HUDEP-2 (cell line): ENCODE measurements around the gene F13A1.
"Not testable (repeated sequence)": the region's sequence is repeated elsewhere in the genome, so short reads cannot be mapped to it uniquely, and the experiment has no call there.

Experiments used
- DNase-seq, 76 experiments: peaks; one replicate each; lab custom pipeline; 2025; ENCODE audit not compliant: unreplicated experiment in 76 of 76; lab: John Stamatoyannopoulos, UW

Gene F13A1

GRCh38 chr6:6320901-6321300 lies 439 bp upstream of the F13A1 start:
- no peak for DNase-seq

GRCh38 chr6:6317825-6318733 lies 2.4 kb downstream of the F13A1 start:
- no peak for DNase-seq

GRCh38 chr6:6317386-6317785 lies 3.1 kb downstream of the F13A1 start:
- no peak for DNase-seq

GRCh38 chr6:6315660-6316059 lies 4.8 kb downstream of the F13A1 start:
- DNase-seq: peak in 22 of 76 experiments; percentile 2 to 56 (median 14)

GRCh38 chr6:6314596-6314995 lies 5.9 kb downstream of the F13A1 start:
- DNase-seq: no peak

- no peak for DNase-seq
Observed at GRCh38 chr6:6312901-6313441, 7.5 kb downstream of the F13A1 start.

GRCh38 chr6:6305575-6305974 lies 14.9 kb downstream of the F13A1 start:
- DNase-seq: no peak

- not testable (repeated sequence) for DNase-seq
Observed at GRCh38 chr6:6300383-6300782, 20.1 kb downstream of the F13A1 start.

- no peak for DNase-seq
Observed at GRCh38 chr6:6293317-6293716, 27.1 kb downstream of the F13A1 start.

GRCh38 chr6:6287415-6287814 lies 33.0 kb downstream of the F13A1 start:
- DNase-seq: no peak

- no peak for DNase-seq
Observed at GRCh38 chr6:6285679-6286078, 34.8 kb downstream of the F13A1 start.

- no peak for DNase-seq
Observed at GRCh38 chr6:6284221-6284966, 36.1 kb downstream of the F13A1 start.

GRCh38 chr6:6283746-6284145 lies 36.7 kb downstream of the F13A1 start:
- no peak for DNase-seq

- DNase-seq: no peak
Observed at GRCh38 chr6:6282716-6283115, 37.7 kb downstream of the F13A1 start.

- DNase-seq: no peak
Observed at GRCh38 chr6:6277413-6277812, 43.0 kb downstream of the F13A1 start.

GRCh38 chr6:6270948-6271535 lies 49.4 kb downstream of the F13A1 start:
- DNase-seq: no peak

GRCh38 chr6:6260196-6260722 lies 60.2 kb downstream of the F13A1 start:
- no peak for DNase-seq

- DNase-seq: no peak
Observed at GRCh38 chr6:6256886-6257285, 63.6 kb downstream of the F13A1 start.

- no peak for DNase-seq
Observed at GRCh38 chr6:6256259-6256658, 64.2 kb downstream of the F13A1 start.

GRCh38 chr6:6251555-6252280 lies 68.7 kb downstream of the F13A1 start:
- no peak for DNase-seq
